ENCODE measurements around the gene NR2C2AP.
A peak's percentile ranks its signal among the peaks of the same experiment; 100 is the strongest.
"Not testable (repeated sequence)": the region's sequence is repeated elsewhere in the genome, so short reads cannot be mapped to it uniquely, and the experiment has no call there.

NR2C2AP gene

DNA sequence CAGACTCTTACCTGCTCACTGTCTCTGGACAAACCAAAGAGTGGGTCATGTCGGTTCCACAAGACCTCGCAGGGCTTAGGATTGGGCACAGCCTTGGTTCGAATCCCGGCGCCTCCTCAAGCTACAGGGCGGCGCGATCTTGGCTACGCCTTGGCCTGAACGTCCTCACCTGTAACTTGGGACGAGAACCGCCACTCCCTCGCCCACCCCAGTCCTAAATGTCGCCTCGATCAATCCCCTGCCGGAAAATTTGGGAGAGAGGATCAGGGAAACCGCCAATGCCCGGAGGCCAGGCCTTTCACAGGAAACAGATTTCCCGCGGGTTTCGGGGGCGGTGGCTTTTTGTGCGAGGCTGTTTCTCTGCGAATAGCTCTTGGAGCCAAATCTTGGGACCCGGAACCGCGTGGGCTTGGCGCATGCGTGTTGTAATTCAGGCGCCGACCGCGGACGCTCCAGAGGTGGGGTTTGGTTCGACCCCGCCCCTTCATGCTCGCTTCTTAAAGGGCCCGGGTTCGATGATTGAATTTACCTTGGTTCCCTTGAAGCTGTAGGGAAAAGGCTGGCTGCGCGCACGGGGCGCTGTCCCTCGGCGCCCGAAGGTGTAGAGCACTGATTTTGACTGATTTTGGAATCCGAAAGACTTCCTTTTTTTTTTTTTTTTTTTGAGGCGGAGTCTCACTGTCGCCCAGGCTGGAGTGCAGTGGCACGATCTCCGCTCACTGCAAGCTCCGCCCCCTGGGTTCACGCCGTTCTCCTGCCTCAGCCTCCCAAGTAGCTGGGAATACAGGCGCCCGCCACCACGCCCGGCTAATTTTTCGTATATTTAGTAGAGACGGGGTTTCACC is at the start of gene NR2C2AP:
Gene NR2C2AP, minus strand, starts transcription at position 403 of the 845 bp plus-strand sequence. Its CDS starts 354 bp downstream, at position 49.
- peak; percentile 96 to 97 for DNase-seq

DNA sequence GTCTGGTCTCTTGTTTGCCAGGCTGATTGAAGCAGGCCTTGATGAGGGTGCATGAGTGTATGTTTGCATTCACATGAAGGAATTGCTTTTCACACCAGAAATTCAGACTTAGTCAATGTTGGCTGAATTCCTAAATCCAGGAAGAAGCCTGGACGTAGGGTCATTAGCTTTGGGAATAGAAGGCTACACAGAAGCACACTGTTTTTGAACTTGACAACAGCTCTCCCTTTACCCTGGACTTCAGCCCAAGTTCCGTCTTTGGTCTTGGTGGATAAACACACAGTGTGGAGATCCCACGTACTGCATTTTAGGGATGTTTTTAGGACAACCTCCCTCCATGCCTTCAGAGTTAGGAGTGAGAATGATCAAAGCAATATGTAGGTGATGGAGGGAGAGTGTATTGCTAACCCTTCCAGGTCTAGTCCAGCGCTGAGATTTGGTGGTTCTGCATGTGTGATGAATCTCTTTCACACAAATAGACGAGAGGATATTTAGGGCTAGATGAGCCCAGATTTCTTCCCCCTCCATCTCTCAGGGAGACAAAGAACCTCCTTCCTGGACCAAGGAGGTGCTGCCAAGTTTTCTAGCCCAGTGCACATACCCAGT is 47.1 kb upstream of the NR2C2AP start:
- DNase-seq: no peak

GRCh38 chr19:19240476-19240875 is 37.3 kb upstream of the NR2C2AP start:
- no peak for DNase-seq

DNA sequence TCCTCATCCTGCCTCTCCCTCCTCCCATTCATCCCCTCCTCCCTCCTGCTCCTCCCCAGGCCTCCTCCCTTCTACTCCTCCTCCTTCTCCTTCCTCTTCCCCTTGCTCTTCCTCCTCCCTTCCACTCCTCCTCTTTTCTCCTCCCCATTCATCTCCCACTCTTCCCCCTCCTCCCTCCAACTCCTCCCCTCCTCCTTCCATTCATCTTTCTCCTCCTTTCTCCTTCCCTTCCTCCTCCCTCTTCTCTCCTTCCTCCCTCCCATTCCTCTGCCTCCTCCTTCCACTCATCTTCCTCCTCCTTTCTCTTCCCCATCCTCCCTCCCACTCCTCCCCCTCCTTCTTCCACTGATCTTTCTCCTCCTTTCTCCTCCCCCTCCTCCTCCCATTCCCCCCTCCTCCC is 36.5 kb upstream of the NR2C2AP start:
- no peak for DNase-seq

GRCh38 chr19:19238126-19238894 is 35.1 kb upstream of the NR2C2AP start:
- no peak for DNase-seq

DNA sequence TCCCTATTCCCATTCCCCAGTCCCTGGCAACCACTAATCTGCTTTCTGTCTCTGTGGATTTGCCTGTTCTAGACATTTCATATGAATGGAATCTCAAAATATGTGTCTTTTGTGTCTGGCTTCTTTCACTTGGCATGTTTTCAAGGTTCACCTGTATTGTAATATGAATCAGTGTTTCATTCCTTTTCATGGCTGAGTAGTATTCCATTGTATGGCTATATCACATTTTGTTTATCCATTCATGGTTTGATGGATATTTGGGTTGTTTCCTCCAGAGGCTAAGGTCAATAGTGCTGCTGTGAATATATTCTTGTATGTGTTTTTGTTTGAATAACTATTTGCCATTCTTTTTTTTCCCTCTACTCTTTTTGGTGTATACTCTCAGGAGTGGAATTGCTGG is 33.0 kb upstream of the NR2C2AP start:
- DNase-seq: no peak

DNA sequence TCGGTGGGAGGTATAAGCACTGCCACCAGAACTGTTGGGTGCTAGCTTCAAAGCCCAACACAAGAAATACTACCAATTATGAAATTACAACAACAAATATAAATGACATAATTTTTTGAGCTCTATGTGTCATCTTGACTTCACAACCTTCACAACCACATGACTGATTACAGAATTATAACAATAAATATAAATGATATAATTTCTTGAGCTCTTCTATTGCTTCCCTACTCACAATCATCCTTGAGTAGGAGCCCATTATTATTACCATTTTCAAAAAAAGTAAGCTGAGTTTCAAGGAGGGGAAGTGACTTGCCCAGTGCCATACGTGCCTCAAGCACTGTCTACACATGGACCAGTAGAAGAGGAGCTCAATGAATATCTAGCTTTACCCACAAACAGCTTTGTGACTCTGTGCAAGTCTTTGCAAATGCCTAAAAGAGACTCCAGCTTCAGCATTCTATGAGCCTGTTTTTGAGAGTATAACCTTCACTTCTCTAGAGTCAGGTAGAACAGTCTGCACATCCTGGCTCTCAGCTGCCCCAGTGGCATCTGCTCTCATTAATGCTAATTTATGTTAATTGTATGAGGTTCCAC is 31.1 kb upstream of the NR2C2AP start:
- DNase-seq: no peak

GRCh38 chr19:19232261-19232721 is 29.1 kb upstream of the NR2C2AP start:
- no peak for DNase-seq

- DNase-seq: no peak
Measured at GRCh38 chr19:19230999-19231398, 27.8 kb upstream of the NR2C2AP start.

- DNase-seq: no peak
Measured at GRCh38 chr19:19229701-19230100, 26.5 kb upstream of the NR2C2AP start.

DNA sequence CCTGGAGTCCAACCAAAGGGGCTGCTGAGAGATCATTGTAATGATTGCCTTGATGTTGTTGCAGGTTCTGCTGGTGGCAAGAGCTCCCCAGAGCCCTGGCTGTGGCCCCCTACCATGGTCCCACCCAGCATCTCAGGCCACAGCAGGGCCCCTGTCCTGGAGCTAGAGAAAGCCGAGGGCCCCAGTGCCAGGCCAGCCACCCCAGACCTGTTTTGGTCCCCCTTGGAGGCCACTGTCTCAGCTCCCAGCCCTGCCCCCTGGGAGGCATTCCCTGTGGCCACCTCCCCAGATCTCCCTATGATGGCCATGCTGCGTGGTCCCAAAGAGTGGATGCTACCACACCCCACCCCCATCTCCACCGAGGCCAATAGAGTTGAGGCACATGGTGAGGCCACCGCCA is 24.0 kb upstream of the NR2C2AP start:
- no peak for DNase-seq

DNA sequence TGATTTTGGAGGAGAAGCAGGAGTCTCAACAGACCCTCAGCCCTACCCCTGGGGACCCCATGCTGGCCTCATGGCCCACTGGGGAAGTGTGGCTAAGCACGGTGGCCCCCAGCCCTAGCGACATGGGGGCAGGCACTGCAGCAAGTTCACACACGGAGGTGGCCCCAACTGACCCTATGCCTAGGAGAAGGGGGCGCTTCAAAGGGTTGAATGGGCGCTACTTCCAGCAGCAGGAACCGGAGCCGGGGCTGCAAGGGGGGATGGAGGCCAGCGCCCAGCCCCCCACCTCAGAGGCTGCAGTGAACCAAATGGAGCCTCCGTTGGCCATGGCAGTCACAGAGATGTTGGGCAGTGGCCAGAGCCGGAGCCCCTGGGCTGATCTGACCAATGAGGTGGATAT is 23.4 kb upstream of the NR2C2AP start:
- no peak for DNase-seq

- no peak for DNase-seq
Measured at GRCh38 chr19:19226204-19226603, 23.0 kb upstream of the NR2C2AP start.

DNA sequence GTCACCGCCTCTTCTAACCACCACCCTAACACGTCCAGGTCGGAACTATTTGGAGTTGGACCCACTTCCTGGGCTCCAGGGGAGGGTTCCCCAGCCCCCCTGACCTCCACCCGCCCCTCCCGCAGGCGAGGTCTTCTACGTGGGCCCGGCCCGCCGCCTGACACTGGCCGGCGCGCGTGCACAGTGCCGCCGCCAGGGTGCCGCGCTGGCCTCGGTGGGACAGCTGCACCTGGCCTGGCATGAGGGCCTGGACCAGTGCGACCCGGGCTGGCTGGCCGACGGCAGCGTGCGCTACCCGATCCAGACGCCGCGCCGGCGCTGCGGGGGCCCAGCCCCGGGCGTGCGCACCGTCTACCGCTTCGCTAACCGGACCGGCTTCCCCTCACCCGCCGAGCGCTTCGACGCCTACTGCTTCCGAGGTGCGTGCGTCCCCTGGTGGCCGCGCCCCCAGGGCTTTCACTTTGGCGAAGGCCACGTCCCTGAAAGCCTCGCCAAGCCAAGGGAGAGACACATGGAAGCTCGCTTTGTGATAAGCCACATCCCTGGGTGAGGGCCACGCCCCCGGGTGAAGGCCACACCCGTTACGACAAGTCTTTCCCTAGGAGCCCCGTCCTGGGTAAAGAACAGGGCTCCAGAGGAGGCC is 21.8 kb upstream of the NR2C2AP start:
- DNase-seq: peak; percentile 82 to 86

DNA sequence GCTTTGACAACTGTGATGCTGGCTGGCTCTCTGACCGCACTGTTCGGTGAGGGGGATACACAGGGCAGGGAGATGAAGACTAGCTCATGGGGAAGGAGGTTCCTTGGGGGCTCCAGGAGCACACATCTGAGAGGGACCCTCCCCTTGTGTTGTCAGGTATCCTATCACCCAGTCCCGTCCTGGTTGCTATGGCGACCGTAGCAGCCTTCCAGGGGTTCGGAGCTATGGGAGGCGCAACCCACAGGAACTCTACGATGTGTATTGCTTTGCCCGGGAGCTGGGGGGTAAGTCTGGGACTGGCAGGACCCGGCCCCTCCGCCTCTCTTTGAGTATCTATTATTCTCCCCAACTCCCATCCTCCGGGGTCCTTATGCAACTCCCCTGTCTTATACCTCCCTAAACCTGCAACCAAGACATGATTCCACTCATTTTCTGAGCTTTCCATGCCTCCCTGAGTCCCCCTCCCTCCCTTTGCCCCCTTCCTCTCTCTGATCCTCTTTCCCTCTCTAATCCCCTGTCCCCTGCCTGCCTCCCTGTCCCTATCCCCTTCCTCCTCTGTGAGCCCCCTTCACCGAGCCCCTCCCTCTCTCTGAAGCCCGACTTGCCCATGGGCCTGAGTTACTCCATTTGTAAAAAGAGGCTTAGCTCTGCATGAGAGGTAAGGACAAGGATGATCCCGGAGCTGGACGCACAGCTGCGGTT is 21.1 kb upstream of the NR2C2AP start:
- no peak for DNase-seq

DNA sequence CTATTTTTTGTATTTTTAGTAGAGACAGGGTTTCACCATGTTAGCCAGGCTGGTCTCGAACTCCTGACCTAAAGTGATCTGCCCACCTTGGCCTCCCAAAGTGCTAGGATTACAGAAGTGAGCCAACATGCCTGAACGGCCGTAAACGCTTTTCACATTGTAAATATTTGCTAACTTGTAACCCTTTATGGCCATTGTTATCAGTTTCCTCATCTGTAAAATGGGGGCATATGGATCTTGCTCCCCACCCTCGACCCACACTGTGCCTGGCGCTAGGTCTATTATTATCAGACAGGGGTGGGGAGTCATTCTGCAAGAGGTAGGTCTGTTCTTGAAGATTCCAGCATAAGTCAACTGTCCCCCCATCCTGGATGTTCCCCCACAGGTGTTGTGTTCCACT is 20.4 kb upstream of the NR2C2AP start:
- DNase-seq: no peak

DNA sequence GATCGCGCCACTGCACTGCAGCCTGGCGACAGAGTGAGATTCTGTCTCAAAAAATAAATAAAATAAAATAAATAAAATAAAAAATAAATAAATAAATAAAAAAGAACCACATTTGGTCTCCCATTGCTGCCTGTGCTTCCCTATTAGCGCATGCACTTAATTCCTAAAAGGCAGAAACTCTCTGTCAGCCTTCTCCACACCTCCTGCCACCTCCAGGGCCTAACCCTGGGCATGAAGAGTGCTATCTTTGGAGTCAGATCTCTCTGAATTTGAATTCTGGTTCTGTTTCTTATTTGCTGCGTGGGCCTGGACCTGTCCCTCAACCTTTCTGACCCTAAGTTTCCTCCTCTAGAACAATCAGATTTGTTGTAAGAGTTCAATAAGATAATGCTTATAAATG is 19.8 kb upstream of the NR2C2AP start:
- DNase-seq: no peak

- DNase-seq: not testable (repeated sequence)
Measured at GRCh38 chr19:19221000-19221399, 17.8 kb upstream of the NR2C2AP start.

GRCh38 chr19:19218911-19219310 is 15.7 kb upstream of the NR2C2AP start:
- no peak for DNase-seq

- DNase-seq: no peak
Measured at GRCh38 chr19:19217099-19217498, 13.9 kb upstream of the NR2C2AP start.

DNA sequence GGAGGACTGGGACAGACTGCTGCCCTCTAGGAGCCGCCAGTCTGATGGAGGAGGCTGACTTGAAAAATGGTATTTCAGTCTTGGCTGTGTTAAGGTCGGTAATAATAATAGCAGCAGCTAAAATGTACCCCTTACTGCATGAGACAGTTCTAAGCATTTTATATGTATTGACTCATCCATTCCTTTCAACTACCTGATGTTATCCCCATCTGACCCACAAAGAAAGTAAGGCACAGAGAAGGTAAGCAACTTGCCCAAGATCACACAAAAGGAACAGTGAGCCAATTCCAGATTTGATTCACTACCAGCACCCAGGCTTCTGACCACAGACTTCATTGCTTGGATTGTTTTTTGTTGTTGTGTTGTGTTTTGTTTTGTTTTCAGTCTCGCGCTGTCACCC is 12.6 kb upstream of the NR2C2AP start:
- DNase-seq: no peak

DNA sequence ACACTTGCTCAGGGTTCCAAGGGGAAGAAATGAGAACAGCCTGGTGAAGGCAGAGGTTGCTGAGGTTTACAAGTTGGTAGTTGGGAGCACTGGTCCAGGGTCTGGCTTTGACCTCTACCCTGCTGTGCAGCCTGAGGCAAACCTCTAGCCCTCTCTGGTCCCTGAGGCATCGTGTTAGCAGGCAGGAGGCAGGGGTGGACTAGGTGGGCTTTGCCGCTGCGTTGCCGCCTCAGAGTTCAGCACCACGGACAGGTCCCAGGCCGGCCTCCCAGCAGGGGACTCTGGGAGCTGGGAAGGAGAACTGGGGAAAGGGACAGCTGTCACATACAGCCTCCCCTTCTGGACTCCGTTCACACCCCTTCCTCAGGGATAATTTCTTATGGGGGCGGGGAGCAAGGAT is 11.7 kb upstream of the NR2C2AP start:
- peak; percentile 39 to 49 for DNase-seq

Data from activated T-cell treated with anti-CD3 and anti-CD28 coated beads, Interleukin-2, amount 50 U/mL, for 48 hours (primary cell).